Spleen (tissue), 11 donors: ENCODE data around the gene TSPAN12. TPM values are rescaled to one million over a fixed set of nuclear protein-coding genes. Genes with fewer than 3 reads are reported as not detected.

Experiments
- DNase-seq: peaks from one replicate; pipeline ENCODE4 v3.0.0-alpha.2; 2020
- H3K27ac ChIP-seq, 8 donors: fragments of 200-600 bp; sonication (generic) in 7 of 8; 1 replicate in 4 of 8; 2 replicates in 4 of 8; pipeline versions ENCODE4 v1.5.0 to v1.8.0; 2016 to 2021; ENCODE audit warnings: inconsistent platforms in 4 of 8, mild to moderate bottlenecking in 4 of 8, moderate library complexity in 1 of 8
- H3K27me3 ChIP-seq, 7 donors: fragments of 200-600 bp; sonication (generic) in 6 of 7; replicated peaks in 1 of 7; 1 replicate in 4 of 7; 2 replicates in 3 of 7; pipeline versions ENCODE4 v1.5.0 to v1.8.0; 2016 to 2021; ENCODE audit warnings: inconsistent platforms in 3 of 7, mild to moderate bottlenecking in 1 of 7
- H3K36me3 ChIP-seq, 6 donors: fragments of 200-600 bp; sonication (generic) in 5 of 6; 1 replicate in 4 of 6; 2 replicates in 2 of 6; pipeline versions ENCODE4 v1.5.0 to v1.8.0; 2016 to 2021; ENCODE audit warnings: inconsistent platforms in 2 of 6
- H3K4me1 ChIP-seq, 6 donors: fragments of 200-600 bp; sonication (generic) in 5 of 6; 1 replicate in 3 of 6; 2 replicates in 3 of 6; pipeline versions ENCODE4 v1.5.0 to v1.8.0; 2016 to 2021; ENCODE audit warnings: inconsistent platforms in 3 of 6
- H3K4me3 ChIP-seq, 8 donors: fragments of 200-600 bp; sonication (generic) in 7 of 8; 1 replicate in 4 of 8; 2 replicates in 4 of 8; pipeline versions ENCODE4 v1.5.0 to v1.8.0; 2016 to 2021; ENCODE audit warnings: inconsistent platforms in 4 of 8, mild to moderate bottlenecking in 4 of 8, moderate library complexity in 2 of 8
- H3K9me3 ChIP-seq, 8 donors: fragments of 200-600 bp; sonication (generic) in 7 of 8; 1 replicate in 4 of 8; 2 replicates in 4 of 8; pipeline versions ENCODE4 v1.5.0 to v1.8.0; 2016 to 2021; ENCODE audit warnings: inconsistent platforms in 4 of 8
- POLR2A ChIP-seq, 3 donors: fragments of 450-650 bp; IDR thresholded peaks; one replicate each; pipeline ENCODE4 v1.5.1; 2017; ENCODE audit warnings: antibody characterized with exemption in 3 of 3, mild to moderate bottlenecking in 1 of 3
- POLR2AphosphoS5 ChIP-seq, 3 donors: sonication (generic); formaldehyde crosslinking; IDR thresholded peaks; one replicate each; pipeline ENCODE4 v1.5.1; 2017; ENCODE audit warnings: antibody characterized with exemption in 3 of 3
- WGBS, 5 donors: extraction: QIAGEN DNeasy Blood & Tissue Kit in 3 of 5; methylation state at CpG; one replicate each; pipeline versions ENCODE4 v1.1.5 to v1.1.7; 2013 to 2018; 5-methylcytosine and 5-hydroxymethylcytosine counted together
- intact Hi-C: fragments of 100-400 bp; cut with DNase I; formaldehyde crosslinking; loops from one replicate; pipeline ENCODE4 v1.15.0; 2023; ENCODE audit warnings: low total_unique reads
- polyA plus RNA-seq, 3 donors: library from polyadenylated mRNA; stranded (reverse); fragments of 200-250 nt; gene quantifications; one replicate each; pipeline ENCODE4 v1.2.1, GENCODE V29; 2013
- total RNA-seq, 7 donors: library from RNA; depleted of rRNA in 3 of 7; stranded (reverse); fragments of >200 nt in 3 of 7; fragmentation: NEBNext Ultra II Directional in 4 of 7; extraction: Animal tissue kit (Norgen Biotek cat#: 25700) in 4 of 7; gene quantifications; one replicate each; pipeline versions ENCODE4 v1.1.0 to v1.2.1, GENCODE V29; 2016 to 2021
- TF ChIP-seq, protein P1 (sequence below), 11 experiments: fragments of 200-600 bp in 7 of 11; fragments of 450-650 bp in 4 of 11; sonication (generic) in 4 of 11; IDR thresholded peaks in 8 of 11; conservative IDR thresholded peaks in 3 of 11; 1 replicate in 7 of 11; 2 replicates in 4 of 11; pipeline versions ENCODE4 v1.4.0 to v1.8.0; 2016 to 2021; ENCODE audit warnings: antibody characterized with exemption in 11 of 11, inconsistent platforms in 4 of 11, mild to moderate bottlenecking in 1 of 11
- donor health status: healthy with polysubstance abuse.
- donor health status: DM: no; HTN: no; CAD: no; lungs with moderate emphysema.
- donor health status: DM: no; HTN: no; CAD: no.
- donor health status: Bipolar disorder and iron deficiency.
- donor health status: healthy.
- donor health status: DM: no; HTN: no; CAD: no.
- donor health status: DM: yes; HTN: yes; CAD: no.

TSPAN12 gene
- total and polyA plus RNA-seq, 10 donors: 4.7 to 61.2 (median 41.4) TPM

DNA sequence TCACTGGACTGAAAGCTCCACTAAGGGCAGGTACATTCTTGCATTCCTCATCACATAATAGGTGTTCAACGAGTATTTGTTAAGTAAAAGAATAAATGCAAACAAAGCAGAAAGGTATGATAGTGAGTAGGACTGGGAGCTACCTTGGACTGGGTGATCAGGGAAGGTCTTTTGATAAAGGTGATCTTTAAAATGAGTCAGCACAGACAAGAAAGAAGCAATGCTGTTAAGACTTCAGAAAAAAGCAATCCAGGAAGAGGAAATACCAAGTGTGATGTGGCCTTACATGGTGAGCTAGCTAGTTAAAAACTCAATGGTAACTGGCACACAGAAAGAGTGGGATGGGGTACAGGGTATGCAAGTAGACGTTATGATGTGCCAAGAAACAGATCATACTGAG lies 40.1 kb downstream of the TSPAN12 start:
- H3K36me3 ChIP-seq: peaks cover 0 to 5% (median 0%) of the 10 kb centered on the region in 6 donors
- no peak for DNase-seq
- H3K27me3 ChIP-seq: no peaks in the 10 kb centered on the region
- no peak overlapping the region for H3K27ac ChIP-seq
- no peak for TF ChIP-seq POLR2A (IDR thresholded peaks at IDR 0.05)
- TF ChIP-seq, protein P1, sequence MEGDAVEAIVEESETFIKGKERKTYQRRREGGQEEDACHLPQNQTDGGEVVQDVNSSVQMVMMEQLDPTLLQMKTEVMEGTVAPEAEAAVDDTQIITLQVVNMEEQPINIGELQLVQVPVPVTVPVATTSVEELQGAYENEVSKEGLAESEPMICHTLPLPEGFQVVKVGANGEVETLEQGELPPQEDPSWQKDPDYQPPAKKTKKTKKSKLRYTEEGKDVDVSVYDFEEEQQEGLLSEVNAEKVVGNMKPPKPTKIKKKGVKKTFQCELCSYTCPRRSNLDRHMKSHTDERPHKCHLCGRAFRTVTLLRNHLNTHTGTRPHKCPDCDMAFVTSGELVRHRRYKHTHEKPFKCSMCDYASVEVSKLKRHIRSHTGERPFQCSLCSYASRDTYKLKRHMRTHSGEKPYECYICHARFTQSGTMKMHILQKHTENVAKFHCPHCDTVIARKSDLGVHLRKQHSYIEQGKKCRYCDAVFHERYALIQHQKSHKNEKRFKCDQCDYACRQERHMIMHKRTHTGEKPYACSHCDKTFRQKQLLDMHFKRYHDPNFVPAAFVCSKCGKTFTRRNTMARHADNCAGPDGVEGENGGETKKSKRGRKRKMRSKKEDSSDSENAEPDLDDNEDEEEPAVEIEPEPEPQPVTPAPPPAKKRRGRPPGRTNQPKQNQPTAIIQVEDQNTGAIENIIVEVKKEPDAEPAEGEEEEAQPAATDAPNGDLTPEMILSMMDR (IDR thresholded peaks at IDR 0.05 in 8 of 11, conservative IDR thresholded peaks at IDR 0.05 in 3 of 11): no peak
- no peak for TF ChIP-seq POLR2AphosphoS5 (IDR thresholded peaks at IDR 0.05)
- H3K4me3 ChIP-seq: no peak overlapping the region
- intact Hi-C loops: no loop called here
- no peaks in the 10 kb centered on the region for H3K9me3 ChIP-seq
- WGBS, 5 donors: 71 to 86% (median 80%) methylated on average over 2 of the region's 2 CpGs
- no peaks in the 10 kb centered on the region for H3K4me1 ChIP-seq

DNA sequence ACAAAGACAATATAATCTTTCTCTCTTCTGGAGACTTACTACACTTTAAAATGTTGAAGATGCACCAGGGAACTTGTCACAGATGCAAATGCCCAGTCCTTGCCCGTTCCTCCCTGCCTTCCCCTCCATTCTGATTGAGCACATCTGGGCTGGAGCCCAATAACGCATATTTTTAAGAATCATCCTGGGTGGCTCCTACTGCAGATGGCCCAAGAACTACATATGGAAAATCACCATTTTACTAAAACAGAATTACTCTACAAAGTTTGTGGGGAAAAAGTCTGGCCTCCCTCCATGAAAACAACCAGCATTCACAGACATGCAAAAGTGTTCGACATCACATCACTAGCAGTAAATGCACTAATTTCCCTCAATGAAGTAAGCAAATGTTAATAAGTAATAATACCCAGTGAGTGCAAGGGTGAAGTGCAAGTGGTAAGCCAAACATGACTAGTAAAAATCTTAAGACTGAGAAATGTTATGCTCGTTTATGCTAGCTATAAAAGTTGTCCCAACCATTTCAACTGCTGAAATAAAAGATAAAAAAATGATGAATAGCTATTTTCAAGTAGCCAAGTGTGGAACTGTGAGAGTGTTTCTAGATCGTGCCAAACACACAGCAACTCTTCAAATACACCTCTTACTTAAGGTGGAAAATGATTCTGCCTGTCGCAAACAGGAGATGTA lies 43.5 kb downstream of the TSPAN12 start:
- peak overlapping the region in 1 of 8 donors; percentile 27 for H3K27ac ChIP-seq

DNA sequence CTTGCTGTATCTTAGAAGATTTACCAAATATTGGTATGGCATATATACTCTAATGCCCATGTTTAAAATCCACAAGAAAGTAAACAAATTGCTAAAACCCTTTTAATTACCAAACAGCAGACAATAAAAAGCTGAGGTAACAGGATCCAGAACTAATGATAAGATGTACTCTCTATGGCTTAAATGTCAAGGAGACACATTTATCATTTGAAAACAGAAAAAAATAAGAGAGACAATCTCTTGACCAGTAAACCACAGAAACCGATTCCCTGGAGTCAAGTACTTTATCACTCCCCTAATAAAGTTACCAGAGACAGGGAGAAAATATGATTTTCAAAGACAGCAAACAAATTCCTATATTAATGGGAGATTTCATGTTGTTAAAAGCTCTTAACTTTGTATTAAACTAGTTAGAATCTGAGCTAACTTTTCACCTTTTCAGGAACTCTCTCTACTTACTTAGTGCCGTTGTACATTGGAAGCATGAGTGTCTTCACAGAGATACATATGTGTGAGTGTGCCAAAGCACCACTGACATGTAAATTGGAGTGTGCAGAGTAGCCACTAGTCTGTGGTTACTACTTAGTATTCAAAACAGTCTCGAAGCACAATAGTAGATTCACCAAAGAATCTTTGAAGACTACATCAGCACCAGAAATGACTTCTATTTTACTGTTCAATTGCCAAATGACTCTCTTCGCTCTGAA lies 44.2 kb downstream of the TSPAN12 start:
- Histone ChIP-seq H3K36me3 (peaks cover 0 to 5% (median 0%) of the 10 kb centered on the region in 6 donors), H3K9me3 (no peaks in the 10 kb centered on the region), H3K27ac (peak overlapping the region in 2 of 8 donors; percentile 26 to 27), H3K4me1 (peaks cover 0 to 4% (median 0%) of the 10 kb centered on the region in 6 donors), H3K4me3 (no peak overlapping the region), H3K27me3 (no peaks in the 10 kb centered on the region)
- DNase-seq: no peak
- 67 to 89% (median 78%) methylated on average over 4 of the region's 4 CpGs for WGBS, 5 donors
- intact Hi-C loops: no loop called here
- TF ChIP-seq POLR2A (IDR thresholded peaks at IDR 0.05) (no peak), POLR2AphosphoS5 (IDR thresholded peaks at IDR 0.05) (no peak)
- TF ChIP-seq, protein P1 (IDR thresholded peaks at IDR 0.05 in 8 of 11, conservative IDR thresholded peaks at IDR 0.05 in 3 of 11): no peak

More for the DNA sequence above, 43.5 kb downstream of the TSPAN12 start:
- 74 to 88% (median 83%) methylated on average over 6 of the region's 6 CpGs for WGBS, 5 donors
- no peaks in the 10 kb centered on the region for H3K27me3 ChIP-seq
- no peaks in the 10 kb centered on the region for H3K9me3 ChIP-seq
- peaks cover 0 to 2% (median 0%) of the 10 kb centered on the region in 6 donors for H3K4me1 ChIP-seq
- TF ChIP-seq, protein P1 (IDR thresholded peaks at IDR 0.05 in 8 of 11, conservative IDR thresholded peaks at IDR 0.05 in 3 of 11): no peak
- H3K4me3 ChIP-seq: no peak overlapping the region
- DNase-seq: no peak
- peaks cover 0 to 5% (median 0%) of the 10 kb centered on the region in 6 donors for H3K36me3 ChIP-seq
- intact Hi-C loops: no loop called here

DNA sequence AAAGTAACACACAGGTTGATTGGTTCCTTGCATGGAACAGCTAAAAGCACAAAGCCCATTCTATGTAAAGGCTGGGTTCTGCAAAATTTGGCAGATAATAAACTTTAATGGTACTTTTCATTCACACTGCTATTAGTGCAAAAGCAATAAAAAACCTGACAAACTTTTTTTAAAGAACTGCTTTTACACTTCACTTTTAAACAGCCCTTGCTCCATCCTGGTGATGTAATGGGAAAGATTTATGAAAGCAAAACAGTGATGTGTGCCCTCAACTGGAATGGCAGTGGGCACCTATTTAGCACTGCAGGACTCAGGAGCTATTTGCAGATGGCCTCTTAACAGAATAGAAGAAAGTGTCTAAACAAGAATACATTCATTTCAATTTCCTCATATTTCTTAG lies 44.9 kb downstream of the TSPAN12 start:
- Histone ChIP-seq H3K4me1 (peaks cover 0 to 4% (median 0%) of the 10 kb centered on the region in 6 donors), H3K4me3 (no peak overlapping the region), H3K27me3 (no peaks in the 10 kb centered on the region), H3K9me3 (no peaks in the 10 kb centered on the region), H3K27ac (peak overlapping the region in 1 of 8 donors; percentile 27), H3K36me3 (peaks cover 0 to 5% (median 0%) of the 10 kb centered on the region in 6 donors)
- intact Hi-C loops: no loop called here
- DNase-seq: no peak
- TF ChIP-seq POLR2A (IDR thresholded peaks at IDR 0.05): no peak
- TF ChIP-seq, protein P1 (IDR thresholded peaks at IDR 0.05 in 8 of 11, conservative IDR thresholded peaks at IDR 0.05 in 3 of 11): no peak
- TF ChIP-seq POLR2AphosphoS5 (IDR thresholded peaks at IDR 0.05): no peak
